VCaP (cell line): ENCODE results near the gene PACRG.

Source experiments
- H3K27ac ChIP-seq: fragments of 450-650 bp; 2 replicates; pipeline ENCODE4 v1.5.1; 2017
- TF ChIP-seq, protein P1 (sequence below): fragments of 450-650 bp; conservative IDR thresholded peaks from 2 replicates; pipeline ENCODE4 v1.5.1; 2017; ENCODE audit warnings: mild to moderate bottlenecking, moderate library complexity

The PACRG gene

GRCh38 chr6:163186527-163186926 is 458.8 kb downstream of the PACRG start:
- no peak overlapping the region for H3K27ac ChIP-seq
- TF ChIP-seq, protein P1, sequence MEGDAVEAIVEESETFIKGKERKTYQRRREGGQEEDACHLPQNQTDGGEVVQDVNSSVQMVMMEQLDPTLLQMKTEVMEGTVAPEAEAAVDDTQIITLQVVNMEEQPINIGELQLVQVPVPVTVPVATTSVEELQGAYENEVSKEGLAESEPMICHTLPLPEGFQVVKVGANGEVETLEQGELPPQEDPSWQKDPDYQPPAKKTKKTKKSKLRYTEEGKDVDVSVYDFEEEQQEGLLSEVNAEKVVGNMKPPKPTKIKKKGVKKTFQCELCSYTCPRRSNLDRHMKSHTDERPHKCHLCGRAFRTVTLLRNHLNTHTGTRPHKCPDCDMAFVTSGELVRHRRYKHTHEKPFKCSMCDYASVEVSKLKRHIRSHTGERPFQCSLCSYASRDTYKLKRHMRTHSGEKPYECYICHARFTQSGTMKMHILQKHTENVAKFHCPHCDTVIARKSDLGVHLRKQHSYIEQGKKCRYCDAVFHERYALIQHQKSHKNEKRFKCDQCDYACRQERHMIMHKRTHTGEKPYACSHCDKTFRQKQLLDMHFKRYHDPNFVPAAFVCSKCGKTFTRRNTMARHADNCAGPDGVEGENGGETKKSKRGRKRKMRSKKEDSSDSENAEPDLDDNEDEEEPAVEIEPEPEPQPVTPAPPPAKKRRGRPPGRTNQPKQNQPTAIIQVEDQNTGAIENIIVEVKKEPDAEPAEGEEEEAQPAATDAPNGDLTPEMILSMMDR: no peak

GRCh38 chr6:163187201-163187600 is 459.4 kb downstream of the PACRG start:
- no peak overlapping the region for H3K27ac ChIP-seq
- TF ChIP-seq, protein P1: no peak

GRCh38 chr6:163187606-163188005 is 459.8 kb downstream of the PACRG start:
- no peak overlapping the region for H3K27ac ChIP-seq
- TF ChIP-seq, protein P1: no peak

GRCh38 chr6:163188746-163189145 is 461.0 kb downstream of the PACRG start:
- no peak overlapping the region for H3K27ac ChIP-seq
- TF ChIP-seq, protein P1: no peak

GRCh38 chr6:163189609-163190008 is 461.8 kb downstream of the PACRG start:
- no peak overlapping the region for H3K27ac ChIP-seq
- TF ChIP-seq, protein P1: no peak

GRCh38 chr6:163190786-163191185 is 463.0 kb downstream of the PACRG start:
- H3K27ac ChIP-seq: no peak overlapping the region
- TF ChIP-seq, protein P1: no peak

DNA sequence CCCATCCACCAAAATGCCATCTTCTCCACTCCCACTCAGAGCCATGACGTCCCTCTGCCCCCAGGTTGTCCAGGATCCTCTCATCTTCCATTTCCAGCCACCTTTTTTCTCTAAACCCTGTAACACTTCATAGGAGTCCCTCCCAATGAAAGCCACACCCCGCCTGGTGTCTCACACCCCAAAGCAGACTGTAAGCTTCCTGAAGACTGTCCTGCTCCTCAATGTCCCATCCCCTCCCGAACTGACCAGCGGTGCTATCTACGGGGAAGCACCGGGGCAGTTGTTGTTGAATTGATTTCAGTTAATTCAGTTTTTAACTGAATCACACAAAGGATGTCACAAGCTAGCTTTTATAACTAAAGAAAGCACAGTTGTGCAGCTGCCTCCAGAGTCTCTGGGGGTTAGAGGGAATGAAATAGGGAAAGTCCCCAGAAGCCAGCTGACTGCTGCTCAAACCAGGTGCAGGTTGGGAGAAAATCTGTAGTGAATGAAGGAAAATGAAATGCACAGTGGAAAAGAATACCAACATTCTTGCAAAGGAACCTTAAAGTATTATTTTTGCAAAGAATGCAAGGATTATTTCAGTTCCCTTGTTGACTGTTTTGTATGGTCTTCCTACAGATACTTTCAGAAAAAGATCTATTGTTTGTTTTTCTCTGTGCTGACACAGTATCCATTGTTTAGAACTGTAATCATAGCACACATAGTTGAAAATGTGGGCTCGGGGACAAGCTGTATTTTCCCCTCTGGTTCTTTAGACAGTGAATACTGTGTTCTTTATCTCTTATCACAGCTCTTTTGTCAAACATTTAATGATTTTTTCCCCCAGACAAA is 464.1 kb downstream of the PACRG start:
- no peak overlapping the region for H3K27ac ChIP-seq
- TF ChIP-seq, protein P1: no peak
